Naive thymus-derived CD4-positive, alpha-beta T cell (primary cell): Measurements from ENCODE around the gene GLCCI1. TPM values are rescaled to one million over a fixed set of nuclear protein-coding genes. Genes with fewer than 3 reads are reported as not detected.

Experiments
- ATAC-seq: fragments of 150-1000 bp; cut with Tn5 transposase; 2 replicates; pipeline ENCODE4 v1.10.0; 2021; ENCODE audit warnings: mild to moderate bottlenecking, moderate library complexity
- CTCF ChIA-PET: fragments of 350-600 bp; sonication (Branson Sonifier 250); formaldehyde crosslinking; loops from one replicate; lab custom pipeline; 2021; ENCODE audit warnings: antibody characterized with exemption; lab: Charles Lee
- POLR2A ChIA-PET: fragments of 350-600 bp; sonication (Branson Sonifier 250); formaldehyde crosslinking; loops from one replicate; lab custom pipeline; 2021; ENCODE audit warnings: antibody characterized with exemption, inconsistent platforms; lab: Charles Lee
- DNase-seq, 9 donors: peaks; one replicate each; pipeline versions ENCODE4 v3.0.0 to v3.0.0-alpha.2; 2020 to 2022; ENCODE audit warnings: mixed read lengths in 1 of 9
- H3K27ac ChIP-seq: one replicate; pipeline ENCODE4 v1.7.0; 2013; ENCODE audit warnings: mild to moderate bottlenecking, low read depth, low read length, moderate library complexity
- H3K27me3 ChIP-seq, 2 donors: one replicate each; pipeline ENCODE4 v1.7.0; 2013; ENCODE audit warnings: low read length in 2 of 2, mild to moderate bottlenecking in 2 of 2, moderate library complexity in 2 of 2; ENCODE audit not compliant: control insufficient read depth in 2 of 2, insufficient read depth in 2 of 2
- H3K36me3 ChIP-seq, 3 experiments: 1 replicate in 2 of 3; 2 replicates in 1 of 3; pipeline ENCODE4 v1.7.0; 2013; ENCODE audit warnings: low read length in 3 of 3, mild to moderate bottlenecking in 3 of 3, moderate library complexity in 1 of 3; ENCODE audit not compliant: insufficient read depth in 3 of 3, control insufficient read depth in 2 of 3
- H3K4me1 ChIP-seq, 2 donors: one replicate each; pipeline ENCODE4 v1.7.0; 2013; ENCODE audit warnings: low read length in 2 of 2, mild to moderate bottlenecking in 2 of 2, moderate library complexity in 1 of 2; ENCODE audit not compliant: control insufficient read depth in 2 of 2, insufficient read depth in 2 of 2
- H3K4me3 ChIP-seq: 2 replicates; pipeline ENCODE4 v1.7.0; 2013; ENCODE audit warnings: mild to moderate bottlenecking, low read length
- H3K9me3 ChIP-seq, 3 experiments: 1 replicate in 2 of 3; 2 replicates in 1 of 3; pipeline ENCODE4 v1.7.0; 2013; ENCODE audit warnings: low read length in 3 of 3; ENCODE audit not compliant: control insufficient read depth in 2 of 3
- H3K27ac Mint-ChIP-seq, 9 donors: one replicate each; pipeline ENCODE4 v1.8.0; 2020 to 2022; ENCODE audit warnings: mixed read lengths in 9 of 9, mild to moderate bottlenecking in 8 of 9, moderate library complexity in 5 of 9, inconsistent platforms in 2 of 9
- H3K27me3 Mint-ChIP-seq, 5 donors: one replicate each; pipeline ENCODE4 v1.8.0; 2021 to 2022; ENCODE audit warnings: mixed read lengths in 5 of 5, mild to moderate bottlenecking in 1 of 5
- H3K36me3 Mint-ChIP-seq, 5 donors: one replicate each; pipeline ENCODE4 v1.8.0; 2020 to 2022; ENCODE audit warnings: mixed read lengths in 5 of 5, mild to moderate bottlenecking in 3 of 5, inconsistent platforms in 1 of 5
- H3K4me1 Mint-ChIP-seq, 7 donors: one replicate each; pipeline ENCODE4 v1.8.0; 2020 to 2022; ENCODE audit warnings: mixed read lengths in 7 of 7, mild to moderate bottlenecking in 3 of 7, inconsistent platforms in 1 of 7
- H3K4me3 Mint-ChIP-seq, 10 donors: one replicate each; pipeline ENCODE4 v1.8.0; 2020 to 2022; ENCODE audit warnings: mild to moderate bottlenecking in 10 of 10, mixed read lengths in 10 of 10, moderate library complexity in 6 of 10, inconsistent platforms in 2 of 10
- H3K9me3 Mint-ChIP-seq, 11 donors: one replicate each; pipeline ENCODE4 v1.8.0; 2020 to 2022; ENCODE audit warnings: mixed read lengths in 11 of 11, mild to moderate bottlenecking in 4 of 11, inconsistent platforms in 1 of 11, moderate library complexity in 1 of 11
- intact Hi-C, 2 donors: fragments of 100-400 bp; cut with micrococcal nuclease; formaldehyde crosslinking; loops; one replicate each; pipeline ENCODE4 v1.15.1; 2023
- polyA plus RNA-seq, 2 donors: library from polyadenylated mRNA; unstranded; fragments of 300-500 nt; fragmentation: Illumina TruSeq; gene quantifications; one replicate each; pipeline ENCODE4 v1.2.3, GENCODE V29; 2021
- total RNA-seq, 6 experiments: library from RNA in 5 of 6; stranded (reverse) in 5 of 6; gene quantifications; 1 replicate in 5 of 6; 2 replicates in 1 of 6; pipeline ENCODE4 v1.2.3 and lab custom pipeline; 2021 to 2026

The GLCCI1 gene
- total and polyA plus RNA-seq, 7 experiments from 2014 or later = 6.9 to 43.1 (median 26.5) TPM

GRCh38 chr7:7976677-7977076, 8.1 kb downstream of the GLCCI1 start:
- no peak overlapping the region for H3K27ac ChIP-seq
- peaks cover 32 to 53% of the 10 kb centered on the region in 2 donors for H3K4me1 ChIP-seq
- Mint-ChIP-seq H3K4me3 (peak overlapping the region in 3 of 10 donors; percentile 7 to 27 (median 24)), H3K27me3 (no peaks in the 10 kb centered on the region), H3K9me3 (peaks cover 0 to 1% (median 0%) of the 10 kb centered on the region in 11 donors), H3K36me3 (peaks cover 0 to 12% (median 6%) of the 10 kb centered on the region in 5 donors), H3K4me1 (peaks cover 30 to 84% (median 70%) of the 10 kb centered on the region in 7 donors), H3K27ac (no peak overlapping the region)
- CTCF ChIA-PET = interaction anchor here (0.6 kb wide), 1 partner anchor 795 kb away, joined by 5 read pairs; no protein-coding TSS in a partner anchor
- POLR2A ChIA-PET = interaction anchor here (0.7 to 4.6 kb wide), 7 partner anchors 7 to 1463 kb away, joined by 3 to 42 read pairs (median 3); partner anchors contain the start of gene GLCCI1
- H3K9me3 ChIP-seq = no peaks in the 10 kb centered on the region
- H3K36me3 ChIP-seq = no peaks in the 10 kb centered on the region
- DNase-seq (no peak), ATAC-seq (peak; percentile 50)
- H3K4me3 ChIP-seq = no peak overlapping the region
- intact Hi-C loops = no loop called here
- H3K27me3 ChIP-seq = no peaks in the 10 kb centered on the region

GRCh38 chr7:7977774-7978173, 9.2 kb downstream of the GLCCI1 start:
- peaks cover 29 to 93% (median 79%) of the 10 kb centered on the region in 7 donors for H3K4me1 Mint-ChIP-seq
- POLR2A ChIA-PET = interaction anchor here (0.7 to 4.6 kb wide), 5 partner anchors 8 to 199 kb away, joined by 3 to 42 read pairs (median 3); partner anchors contain the start of gene GLCCI1

GRCh38 chr7:7978860-7979259, 10.3 kb downstream of the GLCCI1 start:
- no peaks in the 10 kb centered on the region for H3K36me3 ChIP-seq
- no peak for ATAC-seq
- no peak overlapping the region for H3K27ac ChIP-seq
- ChIA-PET POLR2A (interaction anchor here (0.9 to 4.6 kb wide), 2 partner anchors 10 to 13 kb away, joined by 4 to 42 read pairs; partner anchors contain the start of gene GLCCI1), CTCF (interaction anchor here (0.7 kb wide), 1 partner anchor 111 kb away, joined by 3 read pairs; no protein-coding TSS in a partner anchor)
- no peaks in the 10 kb centered on the region for H3K27me3 ChIP-seq
- Mint-ChIP-seq H3K4me1 (peaks cover 23 to 96% (median 80%) of the 10 kb centered on the region in 7 donors), H3K36me3 (peaks cover 0 to 13% (median 6%) of the 10 kb centered on the region in 5 donors), H3K4me3 (no peak overlapping the region), H3K27ac (no peak overlapping the region), H3K27me3 (no peaks in the 10 kb centered on the region), H3K9me3 (peaks cover 0 to 1% (median 0%) of the 10 kb centered on the region in 11 donors)
- H3K4me1 ChIP-seq = peaks cover 19 to 40% of the 10 kb centered on the region in 2 donors
- H3K4me3 ChIP-seq = no peak overlapping the region
- intact Hi-C loops = loop anchor here in 1 of 2 donors (1.0 kb wide), 2 partner anchors 8 to 9 kb away; no protein-coding TSS in a partner anchor
- no peaks in the 10 kb centered on the region for H3K9me3 ChIP-seq
- DNase-seq = no peak

More at GRCh38 chr7:7977774-7978173, 9.2 kb downstream of the GLCCI1 start:
- Histone ChIP-seq H3K9me3 (no peaks in the 10 kb centered on the region), H3K4me1 (peaks cover 25 to 45% of the 10 kb centered on the region in 2 donors), H3K27me3 (no peaks in the 10 kb centered on the region), H3K4me3 (no peak overlapping the region), H3K36me3 (no peaks in the 10 kb centered on the region), H3K27ac (no peak overlapping the region)
- intact Hi-C loops = loop anchor here in 1 of 2 donors (1.0 kb wide), 2 partner anchors 7 to 10 kb away; no protein-coding TSS in a partner anchor
- Mint-ChIP-seq H3K27ac (peak overlapping the region in 1 of 9 donors; percentile 70), H3K27me3 (no peaks in the 10 kb centered on the region), H3K4me3 (peak overlapping the region in 3 of 10 donors; percentile 10 to 31 (median 17)), H3K9me3 (peaks cover 0 to 1% (median 0%) of the 10 kb centered on the region in 11 donors), H3K36me3 (peaks cover 0 to 14% (median 6%) of the 10 kb centered on the region in 5 donors)
- DNase-seq = no peak
- no peak for ATAC-seq
- CTCF ChIA-PET = no interaction called here

- intact Hi-C loops = no loop called here
- Histone ChIP-seq H3K4me3 (no peak overlapping the region), H3K9me3 (no peaks in the 10 kb centered on the region), H3K4me1 (peaks cover 19 to 38% of the 10 kb centered on the region in 2 donors), H3K27me3 (no peaks in the 10 kb centered on the region), H3K36me3 (no peaks in the 10 kb centered on the region), H3K27ac (no peak overlapping the region)
- Mint-ChIP-seq H3K27ac (peak overlapping the region in 3 of 9 donors; percentile 9 to 51 (median 13)), H3K4me3 (peak overlapping the region in 2 of 10 donors; percentile 5 to 53), H3K36me3 (peaks cover 0 to 13% (median 6%) of the 10 kb centered on the region in 5 donors), H3K9me3 (peaks cover 0 to 1% (median 0%) of the 10 kb centered on the region in 11 donors), H3K27me3 (no peaks in the 10 kb centered on the region), H3K4me1 (peaks cover 23 to 90% (median 76%) of the 10 kb centered on the region in 7 donors)
- DNase-seq (no peak), ATAC-seq (peak; percentile 64)
- ChIA-PET POLR2A (interaction anchor here (0.9 to 4.6 kb wide), 2 partner anchors 10 to 13 kb away, joined by 4 to 42 read pairs; partner anchors contain the start of gene GLCCI1), CTCF (interaction anchor here (0.7 kb wide), 1 partner anchor 112 kb away, joined by 3 read pairs; no protein-coding TSS in a partner anchor)
Measured at GRCh38 chr7:7979558-7979957, 11.0 kb downstream of the GLCCI1 start.

- Mint-ChIP-seq H3K9me3 (peaks cover 0 to 1% (median 0%) of the 10 kb centered on the region in 11 donors), H3K4me3 (no peak overlapping the region), H3K27ac (peak overlapping the region in 3 of 9 donors; percentile 13 to 53 (median 51)), H3K36me3 (peaks cover 0 to 13% (median 6%) of the 10 kb centered on the region in 5 donors), H3K4me1 (peaks cover 21 to 88% (median 74%) of the 10 kb centered on the region in 7 donors), H3K27me3 (no peaks in the 10 kb centered on the region)
- H3K4me3 ChIP-seq = no peak overlapping the region
- no peak overlapping the region for H3K27ac ChIP-seq
- no peaks in the 10 kb centered on the region for H3K27me3 ChIP-seq
- no peak for ATAC-seq
- no peaks in the 10 kb centered on the region for H3K36me3 ChIP-seq
- H3K9me3 ChIP-seq = no peaks in the 10 kb centered on the region
- ChIA-PET POLR2A (interaction anchor here (4.6 kb wide), 1 partner anchor 11 kb away, joined by 42 read pairs; the partner anchor contains the start of gene GLCCI1), CTCF (no interaction called here)
- H3K4me1 ChIP-seq = peaks cover 19 to 34% of the 10 kb centered on the region in 2 donors
- no peak for DNase-seq
- intact Hi-C loops = no loop called here
Measured at GRCh38 chr7:7980134-7980533, 11.5 kb downstream of the GLCCI1 start.

GRCh38 chr7:7982904-7983303, 14.3 kb downstream of the GLCCI1 start:
- H3K27me3 ChIP-seq = no peaks in the 10 kb centered on the region
- peaks cover 0 to 1% (median 0%) of the 10 kb centered on the region in 11 donors for H3K9me3 Mint-ChIP-seq
- no peak overlapping the region for H3K4me3 Mint-ChIP-seq
- no peak for DNase-seq
- peaks cover 10 to 85% (median 75%) of the 10 kb centered on the region in 7 donors for H3K4me1 Mint-ChIP-seq
- peaks cover 7 to 11% of the 10 kb centered on the region in 2 donors for H3K4me1 ChIP-seq
- no peaks in the 10 kb centered on the region for H3K36me3 ChIP-seq
- intact Hi-C loops = loop anchor here in 1 of 2 donors (1.0 kb wide), 1 partner anchor 8 kb away; no protein-coding TSS in a partner anchor
- H3K9me3 ChIP-seq = no peaks in the 10 kb centered on the region
- H3K27ac ChIP-seq = no peak overlapping the region
- no peak for ATAC-seq
- H3K4me3 ChIP-seq = no peak overlapping the region
- CTCF ChIA-PET = interaction anchor here (0.9 kb wide), 1 partner anchor 52 kb away, joined by 3 read pairs; no protein-coding TSS in a partner anchor
- H3K27me3 Mint-ChIP-seq = no peaks in the 10 kb centered on the region
- H3K36me3 Mint-ChIP-seq = peaks cover 0 to 10% (median 6%) of the 10 kb centered on the region in 5 donors
- no peak overlapping the region for H3K27ac Mint-ChIP-seq
- POLR2A ChIA-PET = interaction anchor here (0.6 to 1.7 kb wide), 4 partner anchors 12 to 193 kb away, joined by 3 to 8 read pairs (median 3); partner anchors contain the start of gene GLCCI1
